ENCODE results near the gene GPR75.
A peak's percentile ranks its signal among the peaks of the same experiment; 100 is the strongest.

The GPR75 gene

DNA sequence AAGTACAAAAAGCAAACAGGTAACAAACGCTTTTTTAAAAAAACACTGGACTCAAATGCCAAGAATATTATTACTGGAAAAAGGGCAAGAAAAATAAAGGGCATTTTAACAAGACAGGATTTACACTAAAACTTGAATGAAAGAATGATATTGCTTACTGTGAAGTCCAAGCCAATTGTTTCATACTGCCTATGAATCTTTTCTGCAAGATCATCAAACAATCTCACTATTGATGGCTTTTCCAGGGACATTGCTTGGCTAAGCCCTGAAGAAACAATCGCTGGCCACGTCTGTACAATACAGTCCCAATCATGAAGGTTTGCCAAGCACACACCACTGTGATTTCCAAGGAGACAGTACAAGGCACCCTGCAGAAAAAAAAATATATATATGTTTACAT is 41.4 kb upstream of the GPR75 start:
- no peak overlapping the region for H4K8ac ChIP-seq (ENCODE audit: low read depth, low read length)
- no peak overlapping the region for H3K4ac ChIP-seq (ENCODE audit: low read depth, low read length)
- H3K4me1 ChIP-seq (ENCODE audit: control insufficient read depth in 1 of 2, insufficient read depth in 2 of 2, low read length in 2 of 2), result no peaks in the 10 kb centered on the region
- no peak overlapping the region for H3K14ac ChIP-seq (ENCODE audit: low read length)
- no peak overlapping the region for H4K91ac ChIP-seq (ENCODE audit: low read depth, low read length)
- no peaks in the 10 kb centered on the region for H3K9me3 ChIP-seq (ENCODE audit: insufficient read depth, low read depth, low read length)
- H3K9ac ChIP-seq (ENCODE audit: low read length), result no peak overlapping the region
- no peak overlapping the region for H2AFZ ChIP-seq (ENCODE audit: insufficient read depth, low read length, poor library complexity)
- H3K27me3 ChIP-seq (ENCODE audit: insufficient read depth, low read length), result no peaks in the 10 kb centered on the region
- no peaks in the 10 kb centered on the region for H3K79me1 ChIP-seq (ENCODE audit: low read length)
- no peak for DNase-seq
- H3K23ac ChIP-seq (ENCODE audit: low read length), result no peak overlapping the region
- H3K4me2 ChIP-seq (ENCODE audit: low read length), result no peak overlapping the region
- H3K18ac ChIP-seq (ENCODE audit: low read length), result no peak overlapping the region
- H2BK12ac ChIP-seq (ENCODE audit: low read length), result no peak overlapping the region
- no peak overlapping the region for H2BK120ac ChIP-seq (ENCODE audit: insufficient read depth, low read length, poor library complexity)
- H3K27ac ChIP-seq (ENCODE audit: low read depth, low read length), result no peak overlapping the region
- H3K36me3 ChIP-seq (ENCODE audit: control insufficient read depth in 1 of 2, insufficient read depth in 2 of 2, low read length in 2 of 2), result peaks cover 18 to 36% of the 10 kb centered on the region in 2 experiments
- H3K79me2 ChIP-seq (ENCODE audit: control insufficient read depth, insufficient read depth, low read length, poor library complexity), result no peaks in the 10 kb centered on the region
- no CpG with 5 or more reads among the region's 3 CpGs for WGBS (ENCODE audit: extremely low coverage, insufficient coverage, insufficient read length)
- no peak overlapping the region for H4K12ac ChIP-seq (ENCODE audit: low read depth, low read length)
- no peak overlapping the region for H2AK5ac ChIP-seq (ENCODE audit: low read length)
- no peak overlapping the region for H2BK5ac ChIP-seq (ENCODE audit: low read depth, low read length, poor library complexity)
- no peak overlapping the region for H3K4me3 ChIP-seq (ENCODE audit: low read depth, low read length)

- H2AFZ ChIP-seq (ENCODE audit: insufficient read depth, low read length, poor library complexity), result no peak overlapping the region
- no CpG with 5 or more reads among the region's 3 CpGs for WGBS (ENCODE audit: extremely low coverage, insufficient coverage, insufficient read length)
- no peak overlapping the region for H3K23ac ChIP-seq (ENCODE audit: low read length)
- H3K4ac ChIP-seq (ENCODE audit: low read depth, low read length), result no peak overlapping the region
- H3K79me1 ChIP-seq (ENCODE audit: low read length), result no peaks in the 10 kb centered on the region
- no peak overlapping the region for H3K14ac ChIP-seq (ENCODE audit: low read length)
- no peak overlapping the region for H2BK12ac ChIP-seq (ENCODE audit: low read length)
- no peak overlapping the region for H3K4me3 ChIP-seq (ENCODE audit: low read depth, low read length)
- H4K12ac ChIP-seq (ENCODE audit: low read depth, low read length), result no peak overlapping the region
- H2BK120ac ChIP-seq (ENCODE audit: insufficient read depth, low read length, poor library complexity), result no peak overlapping the region
- H3K36me3 ChIP-seq (ENCODE audit: control insufficient read depth in 1 of 2, insufficient read depth in 2 of 2, low read length in 2 of 2), result peaks cover 15 to 27% of the 10 kb centered on the region in 2 experiments
- no peaks in the 10 kb centered on the region for H3K79me2 ChIP-seq (ENCODE audit: control insufficient read depth, insufficient read depth, low read length, poor library complexity)
- no peak overlapping the region for H3K18ac ChIP-seq (ENCODE audit: low read length)
- H4K91ac ChIP-seq (ENCODE audit: low read depth, low read length), result no peak overlapping the region
- H4K8ac ChIP-seq (ENCODE audit: low read depth, low read length), result no peak overlapping the region
- no peaks in the 10 kb centered on the region for H3K9me3 ChIP-seq (ENCODE audit: insufficient read depth, low read depth, low read length)
- no peak overlapping the region for H3K27ac ChIP-seq (ENCODE audit: low read depth, low read length)
- no peak overlapping the region for H3K9ac ChIP-seq (ENCODE audit: low read length)
- H3K4me2 ChIP-seq (ENCODE audit: low read length), result no peak overlapping the region
- no peak overlapping the region for H2AK5ac ChIP-seq (ENCODE audit: low read length)
- no peak overlapping the region for H2BK5ac ChIP-seq (ENCODE audit: low read depth, low read length, poor library complexity)
- peak in 1 of 2 donors; percentile 58 for DNase-seq
- H3K4me1 ChIP-seq (ENCODE audit: control insufficient read depth in 1 of 2, insufficient read depth in 2 of 2, low read length in 2 of 2), result no peaks in the 10 kb centered on the region
- no peaks in the 10 kb centered on the region for H3K27me3 ChIP-seq (ENCODE audit: insufficient read depth, low read length)
These were observed 37.1 kb upstream of the GPR75 start for GRCh38 chr2:53896864-53897263.

GRCh38 chr2:53886406-53887280 is 26.9 kb upstream of the GPR75 start:
- no peaks in the 10 kb centered on the region for H3K79me2 ChIP-seq (ENCODE audit: control insufficient read depth, insufficient read depth, low read length, poor library complexity)
- no CpG with 5 or more reads among the region's 5 CpGs for WGBS (ENCODE audit: extremely low coverage, insufficient coverage, insufficient read length)
- H2BK5ac ChIP-seq (ENCODE audit: low read depth, low read length, poor library complexity), result no peak overlapping the region
- no peak overlapping the region for H2BK120ac ChIP-seq (ENCODE audit: insufficient read depth, low read length, poor library complexity)
- H3K9me3 ChIP-seq (ENCODE audit: insufficient read depth, low read depth, low read length), result no peaks in the 10 kb centered on the region
- H4K8ac ChIP-seq (ENCODE audit: low read depth, low read length), result no peak overlapping the region
- H3K36me3 ChIP-seq (ENCODE audit: control insufficient read depth in 1 of 2, insufficient read depth in 2 of 2, low read length in 2 of 2), result peaks cover 20 to 36% of the 10 kb centered on the region in 2 experiments
- H4K12ac ChIP-seq (ENCODE audit: low read depth, low read length), result no peak overlapping the region
- no peak overlapping the region for H2AK5ac ChIP-seq (ENCODE audit: low read length)
- H4K91ac ChIP-seq (ENCODE audit: low read depth, low read length), result no peak overlapping the region
- H3K4me1 ChIP-seq (ENCODE audit: control insufficient read depth in 1 of 2, insufficient read depth in 2 of 2, low read length in 2 of 2), result no peaks in the 10 kb centered on the region
- no peak overlapping the region for H3K9ac ChIP-seq (ENCODE audit: low read length)
- DNase-seq, result no peak
- no peak overlapping the region for H2BK12ac ChIP-seq (ENCODE audit: low read length)
- no peaks in the 10 kb centered on the region for H3K79me1 ChIP-seq (ENCODE audit: low read length)
- no peak overlapping the region for H3K27ac ChIP-seq (ENCODE audit: low read depth, low read length)
- no peak overlapping the region for H3K14ac ChIP-seq (ENCODE audit: low read length)
- H3K4me2 ChIP-seq (ENCODE audit: low read length), result no peak overlapping the region
- H2AFZ ChIP-seq (ENCODE audit: insufficient read depth, low read length, poor library complexity), result no peak overlapping the region
- no peak overlapping the region for H3K23ac ChIP-seq (ENCODE audit: low read length)
- H3K4ac ChIP-seq (ENCODE audit: low read depth, low read length), result no peak overlapping the region
- no peak overlapping the region for H3K18ac ChIP-seq (ENCODE audit: low read length)
- no peaks in the 10 kb centered on the region for H3K27me3 ChIP-seq (ENCODE audit: insufficient read depth, low read length)
- H3K4me3 ChIP-seq (ENCODE audit: low read depth, low read length), result no peak overlapping the region

GRCh38 chr2:53884883-53885282 is 25.1 kb upstream of the GPR75 start:
- no peaks in the 10 kb centered on the region for H3K4me1 ChIP-seq (ENCODE audit: control insufficient read depth in 1 of 2, insufficient read depth in 2 of 2, low read length in 2 of 2)
- no peak overlapping the region for H3K14ac ChIP-seq (ENCODE audit: low read length)
- H3K23ac ChIP-seq (ENCODE audit: low read length), result no peak overlapping the region
- H4K91ac ChIP-seq (ENCODE audit: low read depth, low read length), result no peak overlapping the region
- WGBS (ENCODE audit: extremely low coverage, insufficient coverage, insufficient read length), result no CpG with 5 or more reads among the region's 1 CpG
- H2BK120ac ChIP-seq (ENCODE audit: insufficient read depth, low read length, poor library complexity), result no peak overlapping the region
- no peaks in the 10 kb centered on the region for H3K9me3 ChIP-seq (ENCODE audit: insufficient read depth, low read depth, low read length)
- DNase-seq, result no peak
- no peak overlapping the region for H4K8ac ChIP-seq (ENCODE audit: low read depth, low read length)
- no peak overlapping the region for H3K4me3 ChIP-seq (ENCODE audit: low read depth, low read length)
- H3K27ac ChIP-seq (ENCODE audit: low read depth, low read length), result no peak overlapping the region
- no peak overlapping the region for H2AFZ ChIP-seq (ENCODE audit: insufficient read depth, low read length, poor library complexity)
- H3K79me2 ChIP-seq (ENCODE audit: control insufficient read depth, insufficient read depth, low read length, poor library complexity), result no peaks in the 10 kb centered on the region
- H3K9ac ChIP-seq (ENCODE audit: low read length), result no peak overlapping the region
- H3K18ac ChIP-seq (ENCODE audit: low read length), result no peak overlapping the region
- no peak overlapping the region for H3K4me2 ChIP-seq (ENCODE audit: low read length)
- H3K4ac ChIP-seq (ENCODE audit: low read depth, low read length), result no peak overlapping the region
- no peaks in the 10 kb centered on the region for H3K79me1 ChIP-seq (ENCODE audit: low read length)
- H3K27me3 ChIP-seq (ENCODE audit: insufficient read depth, low read length), result no peaks in the 10 kb centered on the region
- H2BK12ac ChIP-seq (ENCODE audit: low read length), result no peak overlapping the region
- no peak overlapping the region for H2BK5ac ChIP-seq (ENCODE audit: low read depth, low read length, poor library complexity)
- H2AK5ac ChIP-seq (ENCODE audit: low read length), result no peak overlapping the region
- no peak overlapping the region for H4K12ac ChIP-seq (ENCODE audit: low read depth, low read length)
- peaks cover 17 to 31% of the 10 kb centered on the region in 2 experiments for H3K36me3 ChIP-seq (ENCODE audit: control insufficient read depth in 1 of 2, insufficient read depth in 2 of 2, low read length in 2 of 2)

Data from trophoblast cell (in vitro differentiated cells and primary cell).